Inflammatory macrophage treated with lipopolysaccharide for 1 hour (primary cell): ENCODE results near the gene S100A3.
"Not testable (repeated sequence)": the region's sequence is repeated elsewhere in the genome, so short reads cannot be mapped to it uniquely, and the experiment has no call there.

ENCODE experiments used
- DNase-seq, 2 donors: peaks; one replicate each; pipeline ENCODE4 v3.0.0-alpha.2; 2020 to 2022

Gene S100A3

DNA sequence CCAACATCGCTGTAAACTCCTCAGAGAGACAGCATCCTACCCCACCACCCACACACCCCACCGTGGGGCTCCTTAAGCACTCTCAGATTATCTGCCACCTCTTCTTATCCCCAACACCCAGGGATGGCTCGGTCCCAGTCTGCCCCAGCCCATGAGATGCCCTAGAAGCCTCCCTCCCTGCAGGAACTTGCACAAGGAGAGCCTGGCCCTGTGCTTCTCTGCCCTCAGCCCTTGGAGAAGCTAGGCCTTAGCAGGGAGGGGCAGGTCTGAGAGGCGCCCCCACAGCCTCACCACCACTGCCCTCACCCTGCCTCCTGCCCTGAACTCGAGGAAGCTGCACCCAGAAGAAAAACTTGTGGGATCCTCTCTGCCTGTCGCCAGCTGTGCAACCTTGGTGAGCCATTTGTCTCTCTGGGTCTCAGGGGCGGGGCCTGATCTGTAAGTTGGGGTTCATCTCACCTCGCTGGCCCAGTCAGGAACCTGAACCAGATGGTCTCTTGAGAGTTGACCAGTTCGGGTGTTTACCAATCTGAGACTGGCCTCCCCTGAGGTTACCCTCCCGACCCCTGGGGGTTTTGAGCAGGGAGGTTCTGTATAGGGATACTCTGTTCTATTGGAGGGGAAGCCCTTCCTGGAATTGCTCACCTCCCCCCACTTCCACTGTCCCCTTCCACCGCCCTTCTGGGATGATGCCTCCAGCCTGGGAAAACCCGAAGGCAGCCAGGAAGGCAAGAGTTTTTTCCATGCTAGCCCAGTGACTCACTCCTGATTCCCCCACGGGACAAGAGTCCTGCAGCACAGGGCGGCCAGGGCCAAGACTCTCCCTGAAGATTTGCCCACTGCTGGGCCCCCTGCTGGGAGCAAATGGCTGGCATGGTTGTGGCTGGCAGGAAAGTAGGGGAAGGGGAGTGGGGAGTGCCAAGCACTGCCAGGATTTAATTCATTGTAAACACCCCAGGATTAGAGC lies at the start of gene S100A3:
Gene S100A3 (minus strand): TSS at position 537 of the 967 bp plus-strand sequence. CDS start 773 bp downstream, outside the sequence.
- DNase-seq: peak; percentile 40 to 70

- DNase-seq: peak; percentile 21 to 43
Observed at GRCh38 chr1:153598309-153599172, 49.5 kb upstream of the S100A3 start.

DNA sequence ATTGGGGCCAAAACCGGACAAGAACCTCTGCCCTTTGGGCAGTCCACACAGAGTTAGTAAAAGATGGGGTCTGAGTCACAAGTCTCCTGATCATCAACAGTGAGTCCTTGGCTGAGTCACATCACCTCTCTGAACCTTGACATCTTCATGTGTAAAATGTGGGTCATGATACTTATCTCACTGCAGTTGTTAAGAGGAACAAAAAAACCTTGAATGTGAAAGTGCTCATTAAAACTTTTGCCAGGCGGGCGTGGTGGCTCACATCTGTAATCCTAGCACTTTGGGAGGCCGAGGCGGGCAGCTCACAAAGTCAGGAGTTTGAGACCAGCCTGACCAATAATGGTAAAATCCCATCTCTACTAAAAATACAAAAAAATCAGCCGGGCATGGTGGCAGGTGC lies 48.1 kb upstream of the S100A3 start:
- DNase-seq: peak; percentile 48 to 83

DNA sequence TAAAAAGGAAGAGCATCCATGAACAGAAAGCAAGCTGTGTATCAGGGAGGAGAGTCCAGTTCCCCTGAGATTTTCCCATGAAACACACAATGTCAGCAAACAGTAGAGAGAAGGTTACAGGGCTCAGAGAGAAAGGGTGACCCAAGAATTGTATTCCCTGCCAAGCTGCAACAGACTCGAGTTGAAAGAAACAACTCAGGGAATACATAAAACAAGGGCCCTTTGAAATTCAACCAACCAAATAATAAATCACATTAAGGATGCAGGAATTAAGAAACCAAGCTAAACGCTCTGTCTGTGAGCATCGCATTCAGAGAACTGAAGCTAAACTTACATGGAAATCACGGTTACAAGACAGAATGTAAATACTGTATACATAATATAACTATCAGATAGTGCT lies 43.7 kb upstream of the S100A3 start:
- no peak for DNase-seq

GRCh38 chr1:153588482-153588881 lies 39.4 kb upstream of the S100A3 start:
- DNase-seq: no peak

- not testable (repeated sequence) for DNase-seq
Observed at GRCh38 chr1:153588033-153588432, 39.0 kb upstream of the S100A3 start.

DNA sequence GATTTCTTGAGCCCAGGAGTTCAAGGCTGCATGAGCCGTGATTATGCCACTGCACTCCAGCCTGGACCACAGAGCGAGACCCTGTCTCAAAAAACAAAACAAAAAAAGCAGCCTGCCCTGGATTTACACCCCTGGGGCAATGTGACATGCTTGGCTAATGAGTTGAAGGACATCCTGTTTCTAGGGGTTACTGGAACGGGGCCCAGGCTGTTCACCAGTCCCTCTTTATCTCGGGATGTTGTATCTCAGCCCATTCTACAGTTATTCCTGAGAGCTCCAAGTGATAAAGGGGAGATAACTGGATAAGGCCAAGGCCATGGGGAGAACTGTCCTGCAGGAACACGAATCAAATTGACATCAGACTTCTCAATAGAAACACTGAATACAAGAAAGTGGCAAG lies 38.3 kb upstream of the S100A3 start:
- no peak for DNase-seq

DNA sequence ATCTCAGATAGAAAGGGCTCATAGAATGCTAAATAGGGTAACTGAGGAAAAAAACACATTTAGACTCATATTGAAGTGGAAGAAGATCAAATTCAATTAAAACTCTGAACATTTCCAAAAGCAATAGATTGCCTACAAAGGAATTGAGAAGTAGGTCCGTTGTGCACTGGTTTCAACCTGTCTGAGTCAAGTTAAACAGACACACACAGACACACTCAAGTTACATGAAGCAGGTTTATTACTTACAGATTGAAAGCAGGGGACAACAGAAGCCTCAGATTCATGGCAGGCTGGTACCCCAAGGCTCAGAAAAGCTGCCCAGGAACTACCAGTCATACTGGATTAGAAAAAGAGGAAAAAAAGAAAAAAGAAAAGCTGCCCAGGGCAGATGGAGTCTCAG lies 37.3 kb upstream of the S100A3 start:
- no peak for DNase-seq

DNA sequence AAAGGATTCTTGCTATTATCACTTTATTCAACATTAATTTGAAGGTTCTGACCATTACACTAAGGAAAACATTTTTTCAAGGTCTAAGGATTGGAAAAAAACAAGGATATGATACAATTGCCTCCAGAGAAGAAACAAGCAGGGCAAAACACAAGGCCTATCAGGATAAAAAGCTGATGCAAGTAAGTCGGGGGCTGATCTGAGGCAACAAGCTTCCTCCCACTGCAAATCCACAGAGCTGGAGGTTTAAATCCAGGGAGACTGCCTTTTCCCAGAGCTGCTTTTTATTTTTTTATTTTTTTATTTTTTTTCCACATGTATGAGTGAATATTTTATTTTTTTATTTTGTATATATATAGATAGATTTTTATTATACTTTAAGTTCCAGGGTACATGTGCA lies 35.9 kb upstream of the S100A3 start:
- no peak for DNase-seq

DNA sequence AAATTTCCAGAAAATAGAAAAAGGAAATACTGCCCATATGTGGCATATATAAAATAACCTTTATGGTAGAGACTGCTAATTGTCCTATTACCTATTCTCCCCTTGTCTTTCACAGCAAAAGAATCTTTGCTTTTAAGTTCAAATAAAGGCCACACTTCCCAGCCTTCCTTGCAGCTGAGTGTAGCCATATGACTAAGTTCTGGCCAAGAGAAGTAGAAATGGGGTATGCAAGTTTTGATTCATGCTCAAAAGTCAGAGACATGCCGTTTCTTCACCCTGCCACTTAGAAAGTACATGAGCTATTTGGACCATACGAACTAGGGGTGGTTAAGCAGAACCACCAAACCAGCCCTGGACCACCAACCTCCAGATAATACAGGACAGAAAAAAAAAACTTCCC lies 34.9 kb upstream of the S100A3 start:
- DNase-seq: no peak

- DNase-seq: not testable (repeated sequence)
Observed at GRCh38 chr1:153583514-153583913, 34.5 kb upstream of the S100A3 start.

DNA sequence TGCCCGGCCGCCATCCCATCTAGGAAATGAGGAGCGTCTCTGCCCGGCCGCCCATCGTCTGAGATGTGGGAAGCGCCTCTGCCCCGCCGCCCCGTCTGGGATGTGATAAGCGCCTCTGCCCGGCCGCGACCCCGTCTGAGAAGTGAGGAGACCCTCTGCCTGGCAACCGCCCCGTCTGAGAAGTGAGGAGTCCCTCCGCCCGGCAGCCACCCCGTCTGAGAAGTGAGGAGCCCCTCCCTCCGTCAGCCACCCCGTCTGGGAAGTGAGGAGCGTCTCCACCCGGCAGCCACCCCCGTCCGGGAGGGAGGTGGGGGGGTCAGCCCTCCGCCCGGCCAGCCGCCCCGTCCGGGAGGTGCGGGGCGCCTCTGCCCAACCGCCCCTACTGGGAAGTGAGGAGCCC lies 33.8 kb upstream of the S100A3 start:
- DNase-seq: not testable (repeated sequence)

DNA sequence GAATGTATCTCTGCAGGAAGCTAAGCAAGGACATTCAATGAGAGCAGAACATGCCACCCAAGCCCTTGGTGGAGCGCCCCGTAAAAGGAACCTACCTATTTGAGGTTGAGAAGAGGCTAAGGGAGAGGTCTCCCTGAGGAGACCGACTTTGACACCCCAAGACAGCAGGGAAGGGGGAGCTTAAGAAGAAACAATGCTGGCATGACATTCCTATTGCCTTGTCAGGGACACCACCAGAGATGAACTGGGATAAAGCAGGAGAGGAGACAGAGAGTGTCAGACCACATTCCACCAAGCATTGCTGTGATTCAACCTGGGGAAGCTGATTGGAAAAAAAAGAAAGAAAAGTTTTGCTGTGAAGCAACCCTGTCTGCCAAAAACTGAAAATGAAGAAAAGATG lies 29.9 kb upstream of the S100A3 start:
- no peak for DNase-seq

DNA sequence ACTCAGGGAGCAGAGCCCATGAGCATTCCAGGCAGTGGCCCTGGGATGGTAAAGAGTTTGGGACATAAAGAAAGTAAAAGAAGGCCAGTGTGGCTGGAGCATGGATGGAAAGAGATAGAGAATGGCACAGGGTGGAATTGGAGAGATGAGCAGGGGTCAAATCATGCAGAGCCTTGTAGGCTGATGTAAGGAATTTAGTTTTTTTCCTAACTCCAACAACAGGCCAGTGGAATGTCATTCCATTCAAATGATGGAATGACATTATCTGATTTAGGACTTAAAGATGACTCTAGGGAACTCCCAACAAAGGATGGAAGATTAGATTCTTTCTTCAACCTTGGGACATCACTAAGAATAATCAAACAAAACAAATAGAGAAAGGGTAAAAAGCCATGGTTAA lies 29.4 kb upstream of the S100A3 start:
- no peak for DNase-seq

- no peak for DNase-seq
Observed at GRCh38 chr1:153577624-153578051, 28.6 kb upstream of the S100A3 start.

DNA sequence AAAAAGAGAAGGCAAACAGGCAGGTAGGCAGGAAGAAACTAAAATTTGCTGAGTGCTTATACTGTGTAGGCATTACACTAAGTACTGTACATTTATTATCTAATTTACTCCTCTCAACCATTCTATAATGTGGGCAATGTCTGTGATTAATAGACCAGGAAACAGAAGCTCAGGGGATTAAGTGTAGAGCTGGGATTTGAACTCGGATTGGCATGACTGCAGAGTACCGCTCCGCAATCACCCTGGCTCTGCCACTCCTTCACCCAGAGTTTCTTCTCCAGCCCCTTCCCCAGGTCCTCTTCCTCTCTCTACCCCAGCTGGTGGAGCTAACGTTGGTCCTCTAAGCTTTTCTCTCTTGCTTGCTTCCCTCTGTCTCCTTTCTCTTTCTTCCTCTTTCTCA lies 28.1 kb upstream of the S100A3 start:
- DNase-seq: no peak

DNA sequence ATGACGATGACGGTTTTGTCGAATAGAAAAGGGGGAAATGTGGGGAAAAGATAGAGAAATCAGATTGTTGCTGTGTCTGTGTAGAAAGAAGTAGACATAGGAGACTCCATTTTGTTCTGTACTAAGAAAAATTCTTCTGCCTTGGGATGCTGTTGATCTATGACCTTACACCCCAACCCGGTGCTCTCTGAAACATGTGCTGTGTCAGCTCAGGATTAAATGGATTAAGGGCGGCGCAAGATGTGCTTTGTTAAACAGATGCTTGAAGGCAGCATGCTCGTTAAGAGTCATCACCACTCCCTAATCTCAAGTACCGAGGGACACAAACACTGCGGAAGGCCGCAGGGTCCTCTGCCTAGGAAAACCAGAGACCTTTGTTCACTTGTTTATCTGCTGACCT lies 26.4 kb upstream of the S100A3 start:
- not testable (repeated sequence) for DNase-seq

- DNase-seq: not testable (repeated sequence)
Observed at GRCh38 chr1:153575081-153575491, 26.0 kb upstream of the S100A3 start.

DNA sequence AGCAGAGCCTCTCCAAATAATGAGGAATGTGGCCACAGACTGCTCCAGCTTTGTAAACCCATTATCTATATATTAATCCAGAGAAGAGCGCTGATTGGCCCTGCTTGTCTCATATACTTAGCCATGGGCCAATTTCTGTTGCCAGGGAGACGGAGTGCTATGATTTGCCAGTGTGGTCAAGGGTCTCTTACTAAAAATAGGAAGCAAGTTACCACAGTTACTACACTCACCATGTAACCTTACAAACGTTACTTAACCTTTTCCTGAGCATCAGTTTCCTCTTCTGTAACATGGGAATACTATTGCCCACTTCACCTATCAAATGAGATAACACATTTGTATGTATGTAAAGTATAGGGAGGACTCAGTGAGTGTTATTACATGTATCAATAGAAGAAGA lies 24.3 kb upstream of the S100A3 start:
- DNase-seq: peak; percentile 53 to 70

DNA sequence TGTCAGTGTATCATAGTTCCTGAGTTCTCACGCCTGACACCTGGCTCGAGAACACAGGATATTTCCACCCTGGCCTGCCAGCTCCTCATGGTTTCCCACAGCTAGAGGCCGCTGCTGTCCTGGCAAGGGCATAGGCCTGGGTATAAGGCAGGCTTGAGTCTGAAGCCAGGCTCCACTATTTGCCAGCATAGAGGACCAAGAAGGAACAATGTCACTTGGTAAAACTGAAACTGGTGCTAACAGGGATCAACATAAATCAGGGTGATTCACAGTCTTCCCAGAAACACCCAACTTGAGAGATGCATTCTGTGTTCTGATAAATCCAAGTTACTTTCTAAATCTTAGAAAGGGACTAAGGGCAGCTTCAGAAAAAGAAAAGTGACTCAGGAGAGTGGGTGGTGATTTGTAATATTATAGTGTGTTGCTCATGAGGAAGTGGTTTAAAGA lies 23.5 kb upstream of the S100A3 start:
- DNase-seq: peak; percentile 91 to 93

- DNase-seq: no peak
Observed at GRCh38 chr1:153571706-153572105, 22.6 kb upstream of the S100A3 start.

GRCh38 chr1:153570874-153571273 lies 21.8 kb upstream of the S100A3 start:
- no peak for DNase-seq

GRCh38 chr1:153569465-153569864 lies 20.4 kb upstream of the S100A3 start:
- DNase-seq: no peak
